Measurements from ENCODE around the gene MAB21L4.

MAB21L4 gene

DNA sequence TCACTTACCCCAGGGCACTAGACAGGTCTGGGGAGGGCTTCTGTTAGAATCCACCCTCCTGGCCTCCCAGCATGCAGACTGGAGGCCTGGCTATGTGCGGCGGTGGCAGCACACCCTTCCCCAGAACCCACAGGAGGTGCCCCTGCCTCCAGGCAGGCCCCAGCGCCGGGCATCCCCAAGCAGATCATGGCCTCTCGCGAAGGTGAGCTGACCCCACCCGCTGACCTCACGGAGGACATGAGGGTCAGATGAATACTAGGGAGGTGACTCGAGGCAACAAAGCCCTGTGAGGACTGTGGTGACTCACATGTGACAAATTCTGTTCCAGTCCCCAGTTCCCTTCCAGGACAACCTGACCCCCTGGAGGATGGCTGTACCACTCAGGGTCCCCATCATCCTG, 1.9 kb downstream of the MAB21L4 start:
- no peak for DNase-seq

DNA sequence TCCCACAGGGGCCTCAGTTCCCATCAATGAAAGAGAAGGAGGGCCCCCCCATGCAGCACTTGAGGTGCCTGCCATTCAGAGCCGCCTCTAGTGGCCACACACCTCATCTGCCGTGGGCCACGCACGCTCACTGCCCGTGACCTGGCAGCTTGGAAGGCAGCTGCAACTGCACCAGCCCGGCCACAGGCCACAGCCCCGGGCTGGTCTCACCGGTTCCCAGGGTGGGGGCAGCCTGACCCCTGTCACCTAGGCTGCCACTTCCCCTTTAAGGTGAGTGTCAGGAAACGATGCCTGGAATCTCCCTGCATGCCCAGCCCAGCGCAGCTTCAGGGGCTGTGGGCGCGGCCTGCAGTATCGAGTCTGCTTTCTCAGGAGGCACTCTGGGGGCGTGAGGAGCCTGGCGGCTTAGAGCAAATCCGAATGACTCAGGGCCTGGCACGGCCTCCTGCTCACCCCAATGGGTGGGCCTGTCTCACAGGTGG, 2.6 kb downstream of the MAB21L4 start:
- DNase-seq = no peak

DNA sequence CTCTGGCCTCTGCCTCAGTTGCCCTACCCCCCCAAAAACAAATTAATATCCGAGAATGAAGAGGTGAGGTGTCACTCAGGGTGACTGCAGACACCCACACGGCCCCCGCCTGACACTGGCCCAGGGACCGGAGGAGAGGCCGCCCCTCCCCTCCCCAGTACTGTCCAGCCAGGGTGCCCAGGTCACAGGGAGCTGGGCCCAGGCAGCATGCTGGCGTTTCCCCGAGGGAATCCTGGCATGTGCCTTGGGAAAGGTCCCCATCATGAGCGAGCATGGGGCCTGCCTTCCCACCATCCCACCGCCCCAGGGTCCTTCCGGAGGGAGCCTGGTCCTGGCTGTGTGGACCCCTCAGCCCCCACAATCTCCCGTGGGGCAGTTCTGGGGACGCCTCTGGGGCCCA, 3.0 kb downstream of the MAB21L4 start:
- DNase-seq = no peak

DNA sequence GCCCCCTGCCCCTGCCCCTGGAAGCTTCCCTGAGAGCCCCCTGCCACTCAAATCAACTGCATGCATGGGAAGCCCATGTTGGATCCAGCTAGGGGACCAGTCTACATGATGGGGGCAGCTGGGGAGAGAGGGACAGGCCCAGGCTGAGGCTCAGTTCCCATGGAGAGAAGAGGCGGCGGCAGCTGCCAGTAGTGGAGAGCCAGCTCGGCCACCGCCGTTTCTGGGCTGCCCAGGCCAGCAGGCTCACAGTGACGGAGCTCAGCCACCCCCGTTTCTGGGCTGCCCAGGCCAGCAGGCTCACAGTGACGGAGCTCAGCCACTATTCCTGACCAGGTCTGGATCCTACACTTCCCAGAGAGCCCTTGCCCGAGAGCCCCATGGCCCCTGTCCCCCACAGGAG, 3.6 kb downstream of the MAB21L4 start:
- DNase-seq = no peak

DNA sequence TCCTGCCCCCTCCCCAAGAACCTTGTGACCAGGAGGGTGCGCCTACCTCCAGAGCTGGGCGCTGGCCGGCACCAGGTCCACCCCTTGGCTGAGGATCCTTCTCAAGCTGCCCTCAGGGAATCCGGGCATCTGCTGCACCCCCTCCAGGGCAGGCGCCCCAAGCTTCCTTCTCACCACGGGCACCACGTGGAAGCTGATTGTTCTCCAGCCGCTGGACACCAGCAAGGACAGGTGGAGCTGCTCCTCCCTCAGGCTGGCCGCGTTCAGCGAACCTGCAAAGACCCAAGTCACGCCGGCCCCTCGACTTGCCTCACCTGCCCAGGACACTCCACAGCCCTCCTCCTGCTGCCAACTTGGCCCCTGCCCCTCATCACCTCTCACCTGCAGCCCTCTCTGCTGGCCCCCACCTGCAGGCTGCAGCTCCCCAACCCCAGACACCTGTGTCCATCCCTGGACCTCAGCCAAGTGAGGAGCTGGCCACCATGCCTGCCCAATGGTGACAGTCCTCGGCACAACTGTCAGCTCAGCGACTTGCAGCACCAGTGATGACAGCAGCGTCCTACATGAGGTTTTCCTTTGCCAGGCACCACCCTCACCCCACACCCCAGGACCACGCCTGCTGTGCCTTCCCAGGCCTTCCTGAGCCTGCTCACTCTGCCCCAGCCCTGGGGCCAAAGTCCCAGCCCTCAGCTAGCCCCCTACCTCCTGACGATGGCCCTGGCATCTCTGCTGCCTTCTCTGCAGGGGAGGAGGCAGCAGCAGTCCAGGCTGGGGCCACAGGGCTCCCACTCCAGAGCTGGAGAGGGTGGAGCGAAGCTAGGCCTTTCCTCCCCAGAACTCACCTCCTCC, 4.2 kb downstream of the MAB21L4 start:
- no peak for DNase-seq

DNA sequence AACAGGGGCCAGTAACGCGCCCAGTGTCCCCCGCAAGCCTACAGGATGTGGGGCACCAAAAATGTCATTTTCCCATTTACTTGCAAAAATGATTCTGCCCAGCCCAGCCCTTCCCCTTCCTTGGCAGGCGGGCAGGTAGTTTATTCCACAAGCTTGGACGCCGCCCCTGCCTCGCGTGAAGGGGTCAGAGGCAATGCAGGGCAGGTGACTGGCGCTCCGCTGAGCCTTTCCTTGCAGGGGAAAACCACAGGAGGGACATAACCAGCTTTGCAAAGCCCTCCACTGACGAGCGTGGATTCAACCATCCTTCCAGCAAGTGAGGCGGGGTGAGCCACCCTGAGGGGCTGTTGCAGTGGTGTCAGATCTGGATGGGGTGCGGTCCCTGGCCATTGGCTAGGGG, 5.3 kb downstream of the MAB21L4 start:
- no peak for DNase-seq

DNA sequence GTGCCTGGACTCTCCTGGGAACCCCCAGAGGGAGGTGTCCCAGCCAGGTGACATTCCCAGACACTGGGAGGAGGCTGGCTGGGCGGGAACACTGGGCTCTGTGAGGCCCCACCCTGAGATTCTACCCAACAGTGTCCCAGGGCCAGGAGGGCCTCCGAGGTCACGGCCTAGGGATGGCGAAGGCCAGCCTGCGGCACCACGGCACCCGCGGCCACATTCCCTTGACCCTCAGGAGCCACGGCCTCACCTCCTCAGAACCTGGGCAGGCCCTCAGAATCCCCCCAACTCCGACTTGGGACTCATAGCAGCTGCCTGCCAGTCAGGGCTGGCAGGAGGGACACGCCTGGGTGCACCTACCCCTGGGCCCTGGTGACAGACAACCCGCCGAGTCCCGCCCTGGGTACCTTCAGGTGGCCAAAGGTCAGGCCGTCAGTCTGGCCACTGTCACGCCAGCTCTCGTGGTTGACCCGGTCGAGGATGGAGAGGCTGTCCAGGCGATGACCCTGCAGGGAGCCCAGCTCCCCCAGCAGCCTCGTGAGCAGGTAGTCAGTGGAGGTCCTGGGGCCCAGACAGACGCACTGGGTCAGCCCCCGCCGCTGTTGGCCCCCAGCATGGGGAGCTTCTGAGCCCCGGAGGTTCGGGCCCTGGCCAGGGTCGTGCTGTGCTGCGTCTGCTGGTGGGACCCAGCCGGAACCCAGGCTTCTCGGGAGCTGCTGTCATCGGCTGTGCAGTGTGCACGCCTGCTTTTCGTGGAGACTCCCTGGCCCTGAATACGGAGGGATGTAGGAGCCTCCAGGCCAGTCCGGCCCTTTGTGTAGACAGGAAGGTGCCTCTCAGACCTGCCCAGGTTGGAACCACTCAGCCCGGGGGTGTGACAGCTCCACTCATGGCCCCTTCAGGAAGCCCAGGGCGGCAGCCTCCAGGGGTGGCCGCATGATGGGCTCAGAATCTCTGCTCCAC, 6.1 kb downstream of the MAB21L4 start:
- no peak for DNase-seq

DNA sequence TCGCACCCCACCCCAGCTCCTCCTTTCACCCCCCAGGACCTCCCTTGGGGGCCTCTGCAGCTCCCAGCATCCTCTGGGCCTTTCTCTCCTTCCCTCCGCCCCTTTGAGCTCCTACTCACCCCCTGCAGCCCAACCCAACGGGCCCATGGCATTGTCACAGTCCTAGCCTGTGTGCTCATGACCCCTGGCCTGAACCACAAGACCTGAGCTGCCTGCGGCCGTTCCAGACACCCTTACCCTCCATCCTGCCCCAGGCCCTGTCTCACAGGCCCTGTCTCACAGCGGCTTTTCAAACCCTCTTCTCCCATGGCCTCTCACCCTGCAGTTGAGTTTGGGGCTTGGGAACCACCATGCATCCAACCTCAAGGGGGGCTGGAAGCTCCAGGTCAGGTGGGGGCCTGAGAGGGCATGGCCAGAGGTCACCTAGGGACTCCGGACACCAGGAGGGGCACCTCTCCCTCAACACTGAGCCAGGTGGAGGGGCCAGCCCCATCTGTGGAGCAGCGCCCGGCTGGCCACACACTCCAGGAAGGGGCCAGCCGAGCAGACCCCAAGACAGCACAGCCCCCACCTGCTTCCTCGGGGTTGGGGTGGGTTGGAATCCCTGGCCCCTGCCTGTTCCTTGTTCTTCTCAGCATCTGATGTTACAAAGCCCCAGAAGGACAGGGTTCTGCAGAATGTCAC, 6.9 kb downstream of the MAB21L4 start:
- no peak for DNase-seq

DNA sequence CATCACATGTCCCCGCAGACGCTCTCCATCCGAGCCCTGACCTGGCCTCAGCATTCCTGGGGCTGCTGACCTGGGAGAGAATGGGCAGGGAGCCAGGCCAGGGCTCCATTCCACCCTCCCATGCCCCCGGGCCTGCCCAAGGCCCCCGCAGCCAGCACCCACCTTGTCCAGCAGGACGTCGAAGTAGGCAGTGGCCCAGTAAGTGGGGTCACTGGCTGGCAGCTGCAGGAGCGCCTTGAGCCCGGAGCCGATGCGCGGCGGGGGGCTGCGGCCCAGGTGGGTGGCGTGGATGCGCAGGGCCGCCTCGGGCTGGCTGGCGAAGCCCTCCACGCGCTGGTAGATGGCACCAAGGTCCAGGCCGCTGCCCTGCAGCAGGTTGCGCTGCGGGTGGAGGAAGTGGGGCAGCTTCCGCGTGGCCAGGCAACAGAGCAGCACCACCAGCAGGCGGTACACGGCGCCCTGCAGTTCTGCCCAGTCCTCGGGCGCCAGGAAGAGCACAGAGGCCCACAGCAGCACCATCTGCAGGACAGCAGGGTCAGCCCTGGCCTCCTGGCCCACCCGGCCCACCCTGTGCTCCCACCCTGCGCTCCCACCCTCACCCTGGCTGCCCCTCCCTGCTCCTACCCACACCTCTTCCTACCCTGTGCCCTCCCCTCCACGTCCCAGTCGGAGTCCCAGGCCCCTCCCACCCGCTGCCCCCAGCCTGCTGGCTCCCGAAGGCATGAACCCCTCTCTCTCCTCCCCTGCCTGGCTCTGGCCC, 7.6 kb downstream of the MAB21L4 start:
- no peak for DNase-seq

DNA sequence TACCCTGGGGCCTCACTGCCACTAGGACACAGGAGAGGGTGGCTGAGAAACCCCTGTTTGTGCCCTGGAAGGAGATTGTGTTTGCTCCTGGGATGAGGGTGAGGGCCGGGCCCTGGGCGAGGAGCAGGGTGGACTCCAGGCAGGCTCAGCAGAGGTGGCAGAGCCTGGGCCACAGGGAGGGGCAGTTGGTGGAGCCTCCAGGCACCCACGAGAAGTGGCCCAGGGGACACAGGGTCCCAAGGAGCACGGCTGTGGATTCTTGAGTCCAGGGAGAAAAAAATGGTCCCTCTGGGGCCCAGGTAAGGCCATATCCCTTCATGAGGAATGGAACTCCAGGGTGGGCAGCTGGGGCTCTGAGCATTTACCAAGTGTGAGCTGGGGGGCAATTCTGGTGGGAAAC, 8.3 kb downstream of the MAB21L4 start:
- no peak for DNase-seq

DNA sequence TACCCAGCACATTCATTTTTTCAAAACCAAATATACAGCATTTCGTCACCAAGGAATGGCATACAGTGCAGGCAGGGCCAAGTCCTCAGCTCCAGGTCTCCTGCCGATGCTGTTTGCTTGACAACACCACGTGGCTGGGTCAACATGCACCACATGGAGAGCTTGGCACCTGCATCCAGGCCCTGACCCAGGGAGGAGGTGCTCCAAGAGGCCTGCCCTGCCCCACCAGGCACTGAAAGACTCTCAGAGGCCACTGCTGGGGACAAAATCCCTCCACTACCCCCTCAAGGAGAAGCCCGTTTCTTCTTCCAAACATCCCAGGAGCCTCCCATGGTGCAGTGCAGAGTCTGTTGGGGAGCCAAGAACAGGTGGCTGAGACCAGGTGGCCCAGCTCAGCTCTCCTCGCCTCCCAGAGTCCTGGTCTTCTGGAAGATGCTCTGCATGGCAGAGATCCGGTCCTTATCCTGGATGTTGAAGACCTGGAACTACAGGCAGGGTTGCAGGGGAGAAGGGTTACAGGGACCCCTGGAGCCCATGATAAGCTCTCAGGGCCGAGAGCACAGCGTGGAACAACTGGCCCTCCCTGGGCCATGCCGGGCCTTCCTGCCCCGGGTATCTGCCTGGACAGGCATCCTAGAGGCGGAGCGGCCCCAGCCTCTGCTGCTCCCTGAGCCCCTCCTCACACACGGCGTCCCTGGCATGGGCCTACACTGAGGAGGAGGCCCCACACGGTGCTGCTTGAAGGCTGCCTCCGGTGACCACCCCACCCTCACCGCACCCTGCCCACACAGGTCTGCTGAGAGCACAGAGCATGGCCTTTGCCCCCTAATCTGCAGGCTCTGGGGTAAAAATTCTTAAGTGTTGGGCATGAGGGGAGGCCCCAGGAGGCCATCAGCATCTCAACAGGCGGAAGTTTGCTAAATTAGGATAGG, 9.0 kb downstream of the MAB21L4 start:
- no peak for DNase-seq

DNA sequence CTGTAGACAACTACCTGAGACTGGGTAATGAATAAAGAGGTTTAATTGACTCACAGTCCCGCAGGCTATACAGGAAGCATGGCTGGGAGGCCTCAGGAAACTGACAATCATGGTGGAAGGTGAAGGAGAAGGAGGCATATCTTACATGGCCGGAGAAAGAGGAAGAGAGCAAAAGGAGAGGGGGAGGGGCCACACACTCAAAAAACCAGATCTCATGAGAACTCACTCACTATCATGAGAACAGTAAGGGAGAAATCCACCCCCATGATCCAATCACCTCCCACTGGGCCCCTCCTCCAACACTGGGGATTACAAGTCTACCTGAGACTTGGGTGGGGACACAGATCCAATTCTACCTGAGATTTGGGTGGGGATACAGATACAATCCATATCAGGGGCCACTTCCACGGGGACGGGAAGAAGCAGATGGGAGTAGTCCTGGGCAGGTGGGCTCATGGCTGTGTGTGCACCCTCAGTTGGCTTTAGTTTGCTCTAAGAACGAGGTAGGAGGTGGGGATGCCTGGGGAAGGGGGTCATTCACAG, 9.9 kb downstream of the MAB21L4 start:
- no peak for DNase-seq

DNA sequence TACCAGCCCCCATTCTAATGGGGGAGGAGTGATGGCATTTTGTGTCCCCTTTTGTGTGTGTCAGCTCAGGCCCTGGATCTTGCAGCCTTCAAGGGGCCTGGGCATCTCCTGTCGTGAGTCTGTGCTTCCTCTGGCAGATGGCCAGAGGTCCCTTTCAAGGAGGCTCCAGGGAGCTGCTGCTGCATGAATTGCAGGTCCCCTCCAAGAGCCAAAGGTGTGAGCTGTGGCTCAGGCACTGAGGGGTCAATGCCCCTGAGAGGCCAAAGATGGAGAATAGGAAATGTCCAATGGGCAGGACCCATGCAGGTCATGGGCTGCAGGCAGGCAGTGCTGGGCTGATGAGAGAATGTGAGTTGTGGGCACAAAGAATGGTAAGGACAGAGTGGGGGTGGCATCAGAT, 10.4 kb downstream of the MAB21L4 start:
- no peak for DNase-seq

DNA sequence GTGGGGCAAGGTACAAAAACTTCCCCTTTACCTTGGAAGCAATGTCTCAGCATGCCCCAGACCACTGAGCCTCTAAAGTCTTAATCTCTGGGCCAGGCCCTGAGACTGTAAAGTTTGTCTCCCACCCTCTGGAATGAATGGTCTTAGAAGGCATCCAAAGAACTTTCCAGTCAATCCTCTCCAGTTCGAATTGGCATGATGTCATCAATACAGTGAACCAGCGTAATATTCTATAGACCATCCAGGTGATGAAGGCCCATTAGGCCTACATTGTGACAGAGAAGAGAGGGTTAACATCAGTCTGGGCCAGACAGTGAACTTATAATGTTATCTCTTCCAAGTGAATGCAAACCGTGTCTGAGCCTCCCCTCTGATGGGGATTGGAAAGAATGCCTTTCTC, 11.2 kb downstream of the MAB21L4 start:
- no peak for DNase-seq

DNA sequence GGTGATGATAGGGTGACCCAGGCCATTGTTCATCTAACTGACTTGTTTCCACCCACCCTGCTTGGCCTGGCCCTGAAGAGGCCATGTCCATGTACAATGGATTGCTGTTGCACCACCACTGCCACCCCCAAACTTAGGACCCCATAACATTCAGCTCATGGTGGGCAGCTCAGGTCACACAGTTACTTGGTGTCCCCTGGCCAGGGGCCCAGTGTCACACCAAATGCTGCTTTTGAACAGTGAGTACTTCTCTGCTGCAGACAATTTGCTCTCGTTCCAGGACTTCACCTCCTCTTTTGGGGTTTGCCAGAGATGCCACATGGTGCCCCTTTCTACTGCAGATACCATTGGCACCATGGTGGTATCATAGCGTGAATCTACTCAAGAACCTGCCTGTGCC, 11.7 kb downstream of the MAB21L4 start:
- DNase-seq = no peak

DNA sequence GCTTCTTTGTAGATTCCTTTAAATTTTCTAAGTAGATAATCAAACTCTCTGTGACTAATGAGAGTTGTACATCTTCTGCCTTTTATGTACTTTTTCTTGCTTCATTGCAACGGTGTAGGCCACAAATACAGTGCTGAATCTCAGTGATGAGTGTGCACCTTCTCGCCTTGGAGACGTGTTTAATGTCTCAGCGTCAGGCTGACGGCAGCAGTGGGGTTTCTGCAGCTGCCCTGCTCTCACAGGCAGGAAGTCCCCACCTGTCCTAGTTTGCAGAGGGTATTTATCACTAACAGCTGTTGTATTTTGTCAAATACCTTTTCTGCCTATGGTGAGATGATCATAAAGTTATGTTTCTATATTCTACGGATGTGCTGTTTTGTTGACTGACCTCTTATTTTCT, 14.0 kb downstream of the MAB21L4 start:
- no peak for DNase-seq

DNA sequence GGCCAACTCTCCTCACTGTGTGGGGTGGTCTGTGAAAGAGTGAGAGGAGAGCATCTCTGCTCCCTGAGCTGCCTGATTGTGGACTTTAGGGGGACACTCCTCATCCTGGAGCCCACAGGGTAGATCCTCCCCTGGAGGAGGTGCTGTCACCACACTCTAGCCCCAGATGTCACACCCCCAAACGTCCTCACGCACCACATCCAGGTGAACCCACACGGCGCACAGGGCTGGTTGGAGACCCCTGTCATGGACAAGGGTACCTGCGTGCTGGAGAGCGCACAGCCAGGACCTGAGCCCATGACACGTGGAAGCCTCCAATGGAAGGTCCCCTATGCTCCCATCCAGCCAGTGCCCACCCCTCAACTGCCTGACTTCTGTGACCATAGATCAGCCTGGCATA, 16.9 kb downstream of the MAB21L4 start:
- DNase-seq = no peak

DNA sequence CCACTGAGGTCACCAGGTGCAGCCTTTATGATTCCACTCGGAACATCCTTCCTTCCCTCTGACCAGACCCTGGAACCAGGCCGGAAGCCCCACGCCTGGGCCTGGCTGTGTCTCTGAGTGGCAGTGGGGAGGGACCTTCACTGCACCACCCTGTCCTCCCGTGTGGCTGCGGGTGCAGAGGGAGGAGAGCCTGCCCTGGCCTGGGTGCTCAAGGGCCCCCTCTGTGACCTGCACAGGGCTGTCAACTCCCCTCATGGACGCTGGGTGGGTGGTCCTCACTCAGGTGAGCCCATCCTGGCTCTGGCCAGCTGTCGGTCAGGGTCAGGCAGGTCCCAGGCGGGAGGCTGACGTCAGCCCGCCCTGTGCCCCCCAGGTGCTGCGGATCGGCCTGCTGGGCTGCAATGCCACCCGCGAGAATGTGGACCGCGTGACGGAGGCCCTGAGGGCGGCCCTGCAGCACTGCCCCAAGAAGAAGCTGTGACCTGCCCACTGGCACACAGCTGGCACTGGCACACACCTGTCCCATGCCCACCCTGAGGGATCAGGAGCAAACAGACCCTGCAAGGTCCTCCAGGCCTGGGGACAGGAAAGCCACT, 17.5 kb downstream of the MAB21L4 start:
- DNase-seq = no peak

DNA sequence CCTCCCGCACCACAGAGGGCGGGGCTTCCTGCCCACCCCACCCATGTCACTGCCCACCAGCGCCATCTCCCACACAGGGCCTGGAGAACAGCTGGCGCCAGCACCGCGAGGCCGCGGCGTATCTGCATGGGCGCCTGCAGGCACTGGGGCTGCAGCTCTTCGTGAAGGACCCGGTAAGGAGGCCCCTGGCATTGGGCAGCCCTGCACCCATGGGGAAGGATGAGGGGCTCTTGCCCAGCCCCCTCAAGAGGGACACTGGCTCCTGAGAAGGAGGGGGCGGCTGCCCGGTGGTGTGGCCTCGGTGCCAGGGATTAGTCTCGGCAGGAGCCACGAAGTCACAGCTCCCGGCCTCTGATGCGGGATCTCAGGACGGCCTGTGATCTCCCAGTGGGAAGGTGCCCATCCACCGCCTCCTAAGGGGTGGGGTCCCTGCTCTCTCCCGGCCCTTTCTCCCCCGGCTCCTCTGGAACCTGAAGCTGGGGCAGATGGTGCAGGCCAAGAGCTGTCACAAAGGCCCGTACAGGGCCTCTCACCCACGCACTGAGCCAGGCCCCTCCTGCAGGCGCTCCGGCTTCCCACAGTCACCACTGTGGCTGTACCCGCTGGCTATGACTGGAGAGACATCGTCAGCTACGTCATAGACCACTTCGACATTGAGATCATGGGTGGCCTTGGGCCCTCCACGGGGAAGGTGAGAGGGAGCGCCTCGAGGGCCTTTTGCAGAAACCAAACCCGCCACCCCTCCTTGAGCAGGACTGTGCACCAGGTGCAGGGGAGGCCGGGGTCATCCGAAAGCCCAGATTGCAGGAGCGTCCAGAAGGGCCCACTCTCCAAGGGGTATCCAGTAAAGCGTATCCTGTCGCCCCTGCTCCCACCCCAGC, 18.3 kb downstream of the MAB21L4 start:
- DNase-seq = no peak

Measured in fibroblast of skin of right quadriceps (primary cell).